Lower leg skin (tissue), 3 donors: ENCODE results near the gene DISC1.

ENCODE experiments used
- POLR2A ChIP-seq, 2 donors: fragments of 450-650 bp; IDR thresholded peaks; one replicate each; pipeline ENCODE4 v1.6.1; 2016 to 2017; ENCODE audit warnings: antibody characterized with exemption in 2 of 2, mild to moderate bottlenecking in 1 of 2, moderate library complexity in 1 of 2
- TF ChIP-seq, protein P1 (sequence below), 3 donors: fragments of 450-650 bp; IDR thresholded peaks; one replicate each; pipeline ENCODE4 v1.5.1; 2016; ENCODE audit warnings: antibody characterized with exemption in 3 of 3, mild to moderate bottlenecking in 3 of 3, moderate library complexity in 2 of 3

DNA sequence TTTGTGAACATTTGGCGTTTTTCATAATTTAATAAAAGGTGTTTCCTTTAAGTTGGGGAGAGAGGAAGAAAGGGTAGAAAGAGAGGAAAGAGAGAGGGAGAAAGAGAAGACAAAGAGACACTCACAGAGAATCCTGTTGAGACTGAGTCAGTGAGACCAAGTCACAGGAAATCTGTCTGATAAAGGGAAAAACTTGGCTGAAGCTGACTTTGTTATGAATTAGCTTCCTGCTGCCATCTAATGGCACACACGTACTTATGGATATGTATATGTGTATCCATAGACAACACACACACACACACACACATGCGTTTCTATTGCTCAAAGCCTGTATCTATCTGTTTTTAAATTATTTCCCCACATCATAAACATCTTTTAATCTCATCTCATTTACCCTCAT lies 42.5 kb upstream of the DISC1 start:
- no peak for TF ChIP-seq POLR2A (IDR thresholded peaks at IDR 0.05)
- TF ChIP-seq, protein P1, sequence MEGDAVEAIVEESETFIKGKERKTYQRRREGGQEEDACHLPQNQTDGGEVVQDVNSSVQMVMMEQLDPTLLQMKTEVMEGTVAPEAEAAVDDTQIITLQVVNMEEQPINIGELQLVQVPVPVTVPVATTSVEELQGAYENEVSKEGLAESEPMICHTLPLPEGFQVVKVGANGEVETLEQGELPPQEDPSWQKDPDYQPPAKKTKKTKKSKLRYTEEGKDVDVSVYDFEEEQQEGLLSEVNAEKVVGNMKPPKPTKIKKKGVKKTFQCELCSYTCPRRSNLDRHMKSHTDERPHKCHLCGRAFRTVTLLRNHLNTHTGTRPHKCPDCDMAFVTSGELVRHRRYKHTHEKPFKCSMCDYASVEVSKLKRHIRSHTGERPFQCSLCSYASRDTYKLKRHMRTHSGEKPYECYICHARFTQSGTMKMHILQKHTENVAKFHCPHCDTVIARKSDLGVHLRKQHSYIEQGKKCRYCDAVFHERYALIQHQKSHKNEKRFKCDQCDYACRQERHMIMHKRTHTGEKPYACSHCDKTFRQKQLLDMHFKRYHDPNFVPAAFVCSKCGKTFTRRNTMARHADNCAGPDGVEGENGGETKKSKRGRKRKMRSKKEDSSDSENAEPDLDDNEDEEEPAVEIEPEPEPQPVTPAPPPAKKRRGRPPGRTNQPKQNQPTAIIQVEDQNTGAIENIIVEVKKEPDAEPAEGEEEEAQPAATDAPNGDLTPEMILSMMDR (IDR thresholded peaks at IDR 0.05): no peak
